ENCODE results near the gene TBC1D4. TPM values are rescaled to one million over a fixed set of nuclear protein-coding genes. Genes with fewer than 3 reads are reported as not detected.
A peak's percentile ranks its signal among the peaks of the same experiment; 100 is the strongest.

Gene TBC1D4
- total and polyA plus RNA-seq, 2 donors from 2014 or later, result 14.7 to 51.8 TPM

- intact Hi-C loops (cut with DNase I), result no loop called here
- Histone ChIP-seq H3K4me1 (ENCODE audit: control insufficient read depth in 2 of 3, insufficient read depth in 2 of 3, low read depth in 1 of 3, low read length in 3 of 3) (peaks cover 0 to 4% (median 0%) of the 10 kb centered on the region in 3 donors), H3K36me3 (ENCODE audit: control insufficient read depth in 2 of 3, insufficient read depth in 3 of 3, low read length in 3 of 3) (peaks cover 0 to 2% (median 0%) of the 10 kb centered on the region in 3 donors), H3K4me3 (ENCODE audit: low read length in 3 of 3) (no peak overlapping the region), H3K27me3 (ENCODE audit: control insufficient read depth, insufficient read depth, low read length) (no peaks in the 10 kb centered on the region), H3K9me3 (ENCODE audit: control insufficient read depth in 2 of 3, insufficient read depth in 1 of 3, low read length in 3 of 3) (no peaks in the 10 kb centered on the region), H3K9ac (ENCODE audit: low read length in 3 of 3) (no peak overlapping the region), H3K27ac (ENCODE audit: low read depth in 2 of 2, low read length in 2 of 2) (no peak overlapping the region)
- FAIRE-seq (peak; percentile 27), DNase-seq (no peak)
- no peak for TF ChIP-seq CTCF (IDR thresholded peaks at IDR 0.05; ENCODE audit: borderline replicate concordance, extremely low read depth, insufficient read depth)
Observed at GRCh38 chr13:75359266-75359665, 122.7 kb downstream of the TBC1D4 start.

GRCh38 chr13:75357576-75358289 is 124.2 kb downstream of the TBC1D4 start:
- no peak overlapping the region for H3K4me3 ChIP-seq (ENCODE audit: low read length in 3 of 3)
- peak in 2 of 5 donors; percentile 31 to 41 for DNase-seq
- peaks cover 0 to 4% (median 0%) of the 10 kb centered on the region in 3 donors for H3K4me1 ChIP-seq (ENCODE audit: control insufficient read depth in 2 of 3, insufficient read depth in 2 of 3, low read depth in 1 of 3, low read length in 3 of 3)
- TF ChIP-seq CTCF (IDR thresholded peaks at IDR 0.05; ENCODE audit: borderline replicate concordance, extremely low read depth, insufficient read depth), result peak; percentile 47
- no peak overlapping the region for H3K9ac ChIP-seq (ENCODE audit: low read length in 3 of 3)
- no peaks in the 10 kb centered on the region for H3K9me3 ChIP-seq (ENCODE audit: control insufficient read depth in 2 of 3, insufficient read depth in 1 of 3, low read length in 3 of 3)
- intact Hi-C loops (cut with DNase I), result no loop called here
- no peak overlapping the region for H3K27ac ChIP-seq (ENCODE audit: low read depth in 2 of 2, low read length in 2 of 2)
- H3K36me3 ChIP-seq (ENCODE audit: control insufficient read depth in 2 of 3, insufficient read depth in 3 of 3, low read length in 3 of 3), result peaks cover 0 to 6% (median 2%) of the 10 kb centered on the region in 3 donors
- no peak for FAIRE-seq
- no peaks in the 10 kb centered on the region for H3K27me3 ChIP-seq (ENCODE audit: control insufficient read depth, insufficient read depth, low read length)

GRCh38 chr13:75356421-75356820 is 125.5 kb downstream of the TBC1D4 start:
- TF ChIP-seq CTCF (IDR thresholded peaks at IDR 0.05; ENCODE audit: borderline replicate concordance, extremely low read depth, insufficient read depth), result no peak

More at GRCh38 chr13:75356421-75356820, 125.5 kb downstream of the TBC1D4 start:
- H3K9ac ChIP-seq (ENCODE audit: low read length in 3 of 3), result no peak overlapping the region
- no peaks in the 10 kb centered on the region for H3K9me3 ChIP-seq (ENCODE audit: control insufficient read depth in 2 of 3, insufficient read depth in 1 of 3, low read length in 3 of 3)
- no peak for DNase-seq
- H3K36me3 ChIP-seq (ENCODE audit: control insufficient read depth in 2 of 3, insufficient read depth in 3 of 3, low read length in 3 of 3), result peaks cover 0 to 10% (median 2%) of the 10 kb centered on the region in 3 donors
- no peaks in the 10 kb centered on the region for H3K4me1 ChIP-seq (ENCODE audit: control insufficient read depth in 2 of 3, insufficient read depth in 2 of 3, low read depth in 1 of 3, low read length in 3 of 3)
- intact Hi-C loops (cut with DNase I), result no loop called here
- FAIRE-seq, result no peak
- H3K27me3 ChIP-seq (ENCODE audit: control insufficient read depth, insufficient read depth, low read length), result no peaks in the 10 kb centered on the region
- H3K27ac ChIP-seq (ENCODE audit: low read depth in 2 of 2, low read length in 2 of 2), result no peak overlapping the region
- H3K4me3 ChIP-seq (ENCODE audit: low read length in 3 of 3), result no peak overlapping the region
